Measurements from ENCODE around the gene PRPF4.

Gene PRPF4

GRCh38 chr9:113328045-113328782 lies 52.8 kb downstream of the PRPF4 start:
- Histone ChIP-seq H3K79me2 (ENCODE audit: insufficient read depth, low read length) (no peaks in the 10 kb centered on the region), H3K27ac (ENCODE audit: low read length) (no peak overlapping the region), H3K9me3 (ENCODE audit: insufficient read depth, low read length, severe bottlenecking) (no peaks in the 10 kb centered on the region), H3K4me1 (ENCODE audit: insufficient read depth, low read length) (no peaks in the 10 kb centered on the region), H3K36me3 (ENCODE audit: insufficient read depth, low read length) (no peaks in the 10 kb centered on the region), H4K20me1 (ENCODE audit: insufficient read depth, low read length) (no peaks in the 10 kb centered on the region), H3K27me3 (ENCODE audit: insufficient read depth, low read length, poor library complexity) (no peaks in the 10 kb centered on the region), H2AFZ (ENCODE audit: low read depth, low read length) (no peak overlapping the region), H3K4me3 (ENCODE audit: low read depth in 1 of 2, low read length in 2 of 2) (no peak overlapping the region), H3K4me2 (ENCODE audit: insufficient read depth, low read length) (no peak overlapping the region), H3K9ac (ENCODE audit: low read depth, low read length) (no peak overlapping the region)
- TF ChIP-seq EZH2 (IDR thresholded peaks at IDR 0.05; ENCODE audit: borderline replicate concordance, low read depth, low read length, severe bottlenecking) = no peak
- TF ChIP-seq CTCF (IDR thresholded peaks at IDR 0.05; ENCODE audit: borderline replicate concordance, extremely low read depth, low read length, poor library complexity, severe bottlenecking) = no peak
- ATAC-seq (ENCODE audit: insufficient read depth, low read depth) (no peak), DNase-seq (no peak)

DNA sequence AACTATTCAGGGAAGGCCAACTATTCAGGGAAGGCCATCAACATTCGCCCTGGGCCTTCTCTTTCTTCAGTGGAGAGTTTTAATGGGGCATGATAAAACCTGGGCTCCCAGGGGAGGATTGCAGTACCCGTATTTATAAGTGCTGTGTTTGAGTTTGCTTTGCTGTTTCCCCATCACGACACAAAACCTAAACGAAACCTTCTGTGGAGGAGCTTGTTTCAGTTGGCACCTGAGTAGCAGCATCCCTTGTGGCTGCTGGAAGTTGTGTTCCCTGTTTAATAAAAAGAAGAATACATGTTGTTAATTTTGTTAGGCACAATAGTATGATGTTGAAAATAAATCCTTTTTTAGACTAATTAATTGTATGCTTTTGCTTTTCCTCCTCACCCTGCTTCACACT lies 56.3 kb downstream of the PRPF4 start:
- DNase-seq (no peak), ATAC-seq (ENCODE audit: insufficient read depth, low read depth) (no peak)
- H3K9ac ChIP-seq (ENCODE audit: low read depth, low read length) = no peak overlapping the region
- no peaks in the 10 kb centered on the region for H4K20me1 ChIP-seq (ENCODE audit: insufficient read depth, low read length)
- no peaks in the 10 kb centered on the region for H3K79me2 ChIP-seq (ENCODE audit: insufficient read depth, low read length)
- H3K27me3 ChIP-seq (ENCODE audit: insufficient read depth, low read length, poor library complexity) = no peaks in the 10 kb centered on the region
- H3K36me3 ChIP-seq (ENCODE audit: insufficient read depth, low read length) = no peaks in the 10 kb centered on the region
- no peak overlapping the region for H3K4me3 ChIP-seq (ENCODE audit: low read depth in 1 of 2, low read length in 2 of 2)
- H2AFZ ChIP-seq (ENCODE audit: low read depth, low read length) = no peak overlapping the region
- H3K4me1 ChIP-seq (ENCODE audit: insufficient read depth, low read length) = no peaks in the 10 kb centered on the region
- H3K27ac ChIP-seq (ENCODE audit: low read length) = no peak overlapping the region
- H3K4me2 ChIP-seq (ENCODE audit: insufficient read depth, low read length) = no peak overlapping the region
- no peak for TF ChIP-seq EZH2 (IDR thresholded peaks at IDR 0.05; ENCODE audit: borderline replicate concordance, low read depth, low read length, severe bottlenecking)
- TF ChIP-seq CTCF (IDR thresholded peaks at IDR 0.05; ENCODE audit: borderline replicate concordance, extremely low read depth, low read length, poor library complexity, severe bottlenecking) = no peak
- H3K9me3 ChIP-seq (ENCODE audit: insufficient read depth, low read length, severe bottlenecking) = no peaks in the 10 kb centered on the region

GRCh38 chr9:113337714-113338113 lies 62.3 kb downstream of the PRPF4 start:
- Histone ChIP-seq H4K20me1 (ENCODE audit: insufficient read depth, low read length) (no peaks in the 10 kb centered on the region), H3K4me1 (ENCODE audit: insufficient read depth, low read length) (peaks cover 21% of the 10 kb centered on the region), H3K79me2 (ENCODE audit: insufficient read depth, low read length) (no peaks in the 10 kb centered on the region), H3K36me3 (ENCODE audit: insufficient read depth, low read length) (no peaks in the 10 kb centered on the region), H3K27ac (ENCODE audit: low read length) (no peak overlapping the region), H2AFZ (ENCODE audit: low read depth, low read length) (no peak overlapping the region), H3K9me3 (ENCODE audit: insufficient read depth, low read length, severe bottlenecking) (no peaks in the 10 kb centered on the region), H3K9ac (ENCODE audit: low read depth, low read length) (no peak overlapping the region), H3K4me2 (ENCODE audit: insufficient read depth, low read length) (no peak overlapping the region), H3K4me3 (ENCODE audit: low read depth in 1 of 2, low read length in 2 of 2) (no peak overlapping the region), H3K27me3 (ENCODE audit: insufficient read depth, low read length, poor library complexity) (no peaks in the 10 kb centered on the region)
- ATAC-seq (ENCODE audit: insufficient read depth, low read depth) (no peak), DNase-seq (no peak)
- no peak for TF ChIP-seq CTCF (IDR thresholded peaks at IDR 0.05; ENCODE audit: borderline replicate concordance, extremely low read depth, low read length, poor library complexity, severe bottlenecking)
- no peak for TF ChIP-seq EZH2 (IDR thresholded peaks at IDR 0.05; ENCODE audit: borderline replicate concordance, low read depth, low read length, severe bottlenecking)

Measured in DND-41 (cell line).